K562 (cell line): ENCODE measurements around the gene DNAJB1. TPM values are rescaled to one million over a fixed set of nuclear protein-coding genes. Genes with fewer than 3 reads are reported as not detected.

Experiments used
- ATAC-seq: fragments of 200-7000 bp; cut with Tn5 transposase; 3 replicates; pipeline ENCODE4 v1.9.1; 2020; ENCODE audit warnings: moderate library complexity
- BruUV-seq: library from RNA; stranded (reverse); fragments of 400-500 nt; replicated peaks from 2 replicates; lab custom pipeline; 2021; lab: Mats Ljungman, UMichigan
- CTCF ChIA-PET: fragments of 300-600 bp; formaldehyde crosslinking; extraction: SDS; loops from one replicate; lab custom pipeline; 2021; ENCODE audit warnings: low intra/inter-chr PET ratio; lab: Yijun Ruan, JAX
- POLR2A ChIA-PET: fragments of 300-600, 350-650 bp; sonication (Branson Sonifier 250); formaldehyde crosslinking; extraction: SDS; loops from one replicate; lab custom pipeline; 2021; ENCODE audit warnings: antibody characterized with exemption, inconsistent platforms; lab: Yijun Ruan, JAX
- DNase-seq, 4 experiments: peaks; one replicate each; pipeline versions ENCODE4 v3.0.0 to v3.0.0-alpha.2; 2011 to 2018; ENCODE audit warnings: low spot score in 3 of 4, mixed read lengths in 3 of 4; ENCODE audit errors: extremely low read depth in 1 of 4
- FAIRE-seq: peaks from 2 replicates; lab custom pipeline; 2011; peaks lifted over from hg19 to GRCh38; lab: Jason Lieb, UNC
- H2AFZ ChIP-seq: 2 replicates; pipeline ENCODE4 v1.6.0; 2011; ENCODE audit warnings: low read depth, low read length, control low read depth, inconsistent platforms
- H3K27ac ChIP-seq: fragments of 200-600 bp; 3 replicates; pipeline ENCODE4 v1.8.0; 2011; ENCODE audit warnings: low read depth, mild to moderate bottlenecking, control low read depth, inconsistent platforms, low read length, moderate library complexity, mixed read lengths; ENCODE audit errors: extremely low read depth
- H3K27me3 ChIP-seq, 2 experiments: fragments of 300-600 bp in 1 of 2; 2 replicates in 1 of 2; 3 replicates in 1 of 2; pipeline versions ENCODE4 v1.6.0 to v1.8.0; 2011; ENCODE audit warnings: inconsistent platforms in 2 of 2, low read length in 2 of 2, mild to moderate bottlenecking in 1 of 2, mixed read lengths in 1 of 2, moderate library complexity in 1 of 2; ENCODE audit not compliant: control insufficient read depth in 2 of 2, insufficient read depth in 2 of 2
- H3K36me3 ChIP-seq: fragments of 300-600 bp; 3 replicates; pipeline ENCODE4 v1.8.0; 2011; ENCODE audit warnings: mild to moderate bottlenecking, low read length, inconsistent platforms; ENCODE audit not compliant: control insufficient read depth, insufficient read depth
- H3K4me1 ChIP-seq, 2 experiments: fragments of 200-600 bp in 1 of 2; replicated peaks in 1 of 2; 2 replicates in 1 of 2; 3 replicates in 1 of 2; pipeline versions ENCODE4 v1.5.1 to v1.8.0; 2011; ENCODE audit warnings: inconsistent platforms in 2 of 2, low read length in 2 of 2, mild to moderate bottlenecking in 1 of 2, mixed read lengths in 1 of 2, moderate library complexity in 1 of 2; ENCODE audit not compliant: control insufficient read depth in 2 of 2, insufficient read depth in 2 of 2
- H3K4me2 ChIP-seq: 2 replicates; pipeline ENCODE4 v1.6.1; 2011; ENCODE audit warnings: low read length, control low read depth, inconsistent platforms, mixed read lengths; ENCODE audit not compliant: insufficient read depth
- H3K4me3 ChIP-seq: fragments of 200-600 bp; sonication (generic), shearing (Covaris generic); 2 replicates; pipeline ENCODE4 v1.5.1; 2016; ENCODE audit warnings: control low read depth, inconsistent platforms
- H3K79me2 ChIP-seq: fragments of 200-600 bp; 3 replicates; pipeline ENCODE4 v1.8.0; 2011; ENCODE audit warnings: low read length, inconsistent platforms; ENCODE audit not compliant: control insufficient read depth, insufficient read depth
- H3K9ac ChIP-seq, 2 experiments: 2 replicates each; pipeline versions ENCODE4 v1.6.0 to v1.6.1; 2011; ENCODE audit warnings: low read depth in 2 of 2, low read length in 2 of 2, control low read depth in 1 of 2, inconsistent platforms in 1 of 2, mild to moderate bottlenecking in 1 of 2, mixed read lengths in 1 of 2; ENCODE audit not compliant: insufficient read depth in 1 of 2
- H3K9me1 ChIP-seq: one replicate; pipeline ENCODE4 v1.6.0; 2011; ENCODE audit warnings: inconsistent platforms, mild to moderate bottlenecking, low read length, moderate library complexity; ENCODE audit not compliant: control insufficient read depth, insufficient read depth
- H3K9me3 ChIP-seq: replicated peaks from 2 replicates; pipeline ENCODE4 v1.5.1; 2011; ENCODE audit warnings: low read depth, low read length, inconsistent platforms; ENCODE audit not compliant: control insufficient read depth, insufficient read depth
- H4K20me1 ChIP-seq: replicated peaks from 2 replicates; pipeline ENCODE4 v1.6.1; 2011; ENCODE audit warnings: low read length, inconsistent platforms, mixed read lengths; ENCODE audit not compliant: control insufficient read depth, insufficient read depth
- BRD4 ChIP-seq: fragments of 200-600 bp; sonication (generic); IDR thresholded peaks from 2 replicates; pipeline ENCODE4 v1.6.1; 2017; ENCODE audit warnings: inconsistent platforms
- NFIC ChIP-seq: fragments of 450-650 bp; IDR thresholded peaks from 2 replicates; pipeline ENCODE4 v1.6.1; 2017; ENCODE audit warnings: mild to moderate bottlenecking, inconsistent platforms
- ZBTB33 ChIP-seq: sonication (generic); formaldehyde crosslinking; IDR thresholded peaks from 2 replicates; pipeline ENCODE4 v1.8.1; 2023; ENCODE audit warnings: mild to moderate bottlenecking, missing genetic modification reagents
- ZBTB7A ChIP-seq: IDR thresholded peaks from 2 replicates; pipeline ENCODE4 v1.6.1; 2011; ENCODE audit warnings: low read depth, mild to moderate bottlenecking, low read length, moderate library complexity, borderline replicate concordance; ENCODE audit not compliant: control insufficient read depth
- ZFP30 ChIP-seq: fragments of 250-450 bp; sonication (Bioruptor Pico); IDR thresholded peaks from 2 replicates; pipeline ENCODE4 v1.8.0; 2022; ENCODE audit warnings: moderate library complexity, mild to moderate bottlenecking, inconsistent platforms, borderline replicate concordance
- WGBS: fragments of 100-300 bp; shearing (Covaris generic); methylation state at CpG from one replicate; pipeline ENCODE4 v1.1.6; 2016; ENCODE audit warnings: low coverage, mixed read lengths; ENCODE audit not compliant: insufficient coverage; ENCODE audit errors: missing lambda C conversion rate; 5-methylcytosine and 5-hydroxymethylcytosine counted together
- in situ Hi-C: fragments of 300-500 bp; cut with MboI; formaldehyde crosslinking; loops from 4 replicates; pipeline ENCODE4 v1.15.0; 2018; ENCODE audit warnings: inconsistent platforms, mixed read lengths
- intact Hi-C: fragments of 100-400 bp; cut with micrococcal nuclease; formaldehyde crosslinking; loops from 2 replicates; pipeline ENCODE4 v1.14.2; 2022
- polyA plus RNA-seq, 8 experiments: library from polyadenylated mRNA; depleted of rRNA in 4 of 8; stranded (reverse) in 5 of 8; unstranded in 3 of 8; fragments of >200 nt; fragmentation: Nextera tagmentation in 2 of 8; fragmentation: Illumina TruSeq in 1 of 8; extraction: Ambion mirVana in 2 of 8; extraction: Trizol in 1 of 8; gene quantifications; 2 replicates each; pipeline versions ENCODE4 v1.2.1 to v1.2.3, GENCODE V29; 2011 to 2014; ENCODE audit warnings: inconsistent platforms in 1 of 8, missing spikeins in 1 of 8
- total RNA-seq, 7 experiments: library from RNA; depleted of rRNA in 6 of 7; stranded (reverse); fragments of >200 nt in 6 of 7; fragmentation: Illumina TruSeq in 2 of 7; extraction: Trizol in 2 of 7; gene quantifications; 2 replicates each; pipeline versions ENCODE4 v1.2.1 to v1.2.3, GENCODE V29; 2011 to 2021; ENCODE audit warnings: low replicate concordance in 1 of 7

The DNAJB1 gene
- total and polyA plus RNA-seq, 9 of the 15 experiments (the other 6 are each of a cell fraction or from before 2014, with no cell fraction given), result 13.2 to 113 (median 62.1) TPM

GRCh38 chr19:14565765-14566711, 47.8 kb upstream of the DNAJB1 start:
- Histone ChIP-seq H3K9me1 (peaks cover 8% of the 10 kb centered on the region), H3K9ac (no peak overlapping the region), H2AFZ (no peak overlapping the region), H3K36me3 (peaks cover 62% of the 10 kb centered on the region; the same call in 2 of the 3 replicates), H3K79me2 (peaks cover 31% of the 10 kb centered on the region), H3K9me3 (no peaks in the 10 kb centered on the region), H3K4me2 (no peak overlapping the region), H4K20me1 (0 out of 2 replicates have a peak, but pooled peaks cover 9% of the 10 kb centered on the region), H3K4me3 (no peak overlapping the region), H3K27ac (no peak overlapping the region), H3K27me3 (no peaks in the 10 kb centered on the region), H3K4me1 (peaks cover 14 to 84% of the 10 kb centered on the region in 2 experiments; a peak in 4 of 5 replicates)
- intact Hi-C loops, result no loop called here
- DNase-seq (no peak), ATAC-seq (no peak), FAIRE-seq (no peak)
- 92% methylated on average over 21 of the region's 31 CpGs for WGBS
- no TSS peak for BruUV-seq
- no peak for TF ChIP-seq ZFP30 (CRISPR knock-in tag)
- TF ChIP-seq NFIC, result peak; percentile 71
- peak; percentile 40; the same call in 1 of the 2 replicates for TF ChIP-seq ZBTB33
- no peak for TF ChIP-seq ZBTB7A
- TF ChIP-seq BRD4, result no peak
- POLR2A ChIA-PET, result interaction anchor here (0.6 to 0.7 kb wide), 2 partner anchors 12 to 386 kb away, joined by 3 read pairs; no protein-coding TSS in a partner anchor
- CTCF ChIA-PET, result no interaction called here
- in situ Hi-C loops, result no loop called here
